Spleen (tissue), 7 donors: Measurements from ENCODE around the gene DUS1L.

Source experiments
- POLR2A ChIP-seq, 3 donors: fragments of 450-650 bp; IDR thresholded peaks; one replicate each; pipeline ENCODE4 v1.5.1; 2017; ENCODE audit warnings: antibody characterized with exemption in 3 of 3, mild to moderate bottlenecking in 1 of 3
- TF ChIP-seq, protein P1 (sequence below), 11 experiments: fragments of 200-600 bp in 7 of 11; fragments of 450-650 bp in 4 of 11; sonication (generic) in 4 of 11; IDR thresholded peaks in 8 of 11; conservative IDR thresholded peaks in 3 of 11; 1 replicate in 7 of 11; 2 replicates in 4 of 11; pipeline versions ENCODE4 v1.4.0 to v1.8.0; 2016 to 2021; ENCODE audit warnings: antibody characterized with exemption in 11 of 11, inconsistent platforms in 4 of 11, mild to moderate bottlenecking in 1 of 11
- donor health status: DM: no; HTN: no; CAD: no; lungs with moderate emphysema.
- donor health status: DM: no; HTN: no; CAD: no.
- donor health status: DM: no; HTN: no; CAD: no.

DNA sequence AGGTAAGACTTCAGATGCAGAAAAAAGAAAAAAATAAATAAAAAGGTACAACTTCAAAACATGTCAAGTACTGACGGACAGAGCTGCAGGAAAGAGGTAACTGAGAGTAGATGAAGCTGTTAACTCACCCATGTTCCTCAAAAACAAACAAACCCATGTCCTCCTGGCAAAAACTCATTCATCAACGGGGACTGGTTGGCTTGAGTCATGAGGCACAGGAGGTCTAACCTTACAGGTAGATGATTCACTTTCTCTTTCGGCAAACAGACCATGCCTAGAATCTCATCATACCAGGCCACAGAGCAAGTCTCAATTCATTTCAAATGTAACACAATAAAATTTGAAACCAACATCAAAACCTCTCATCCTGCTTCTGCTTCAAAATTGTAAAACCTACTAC, 44.7 kb upstream of the DUS1L start:
- no peak for TF ChIP-seq POLR2A (IDR thresholded peaks at IDR 0.05)
- TF ChIP-seq, protein P1, sequence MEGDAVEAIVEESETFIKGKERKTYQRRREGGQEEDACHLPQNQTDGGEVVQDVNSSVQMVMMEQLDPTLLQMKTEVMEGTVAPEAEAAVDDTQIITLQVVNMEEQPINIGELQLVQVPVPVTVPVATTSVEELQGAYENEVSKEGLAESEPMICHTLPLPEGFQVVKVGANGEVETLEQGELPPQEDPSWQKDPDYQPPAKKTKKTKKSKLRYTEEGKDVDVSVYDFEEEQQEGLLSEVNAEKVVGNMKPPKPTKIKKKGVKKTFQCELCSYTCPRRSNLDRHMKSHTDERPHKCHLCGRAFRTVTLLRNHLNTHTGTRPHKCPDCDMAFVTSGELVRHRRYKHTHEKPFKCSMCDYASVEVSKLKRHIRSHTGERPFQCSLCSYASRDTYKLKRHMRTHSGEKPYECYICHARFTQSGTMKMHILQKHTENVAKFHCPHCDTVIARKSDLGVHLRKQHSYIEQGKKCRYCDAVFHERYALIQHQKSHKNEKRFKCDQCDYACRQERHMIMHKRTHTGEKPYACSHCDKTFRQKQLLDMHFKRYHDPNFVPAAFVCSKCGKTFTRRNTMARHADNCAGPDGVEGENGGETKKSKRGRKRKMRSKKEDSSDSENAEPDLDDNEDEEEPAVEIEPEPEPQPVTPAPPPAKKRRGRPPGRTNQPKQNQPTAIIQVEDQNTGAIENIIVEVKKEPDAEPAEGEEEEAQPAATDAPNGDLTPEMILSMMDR (IDR thresholded peaks at IDR 0.05 in 8 of 11, conservative IDR thresholded peaks at IDR 0.05 in 3 of 11): no peak
